Glomerular visceral epithelial cell (primary cell): ENCODE data around the gene MUC21.
"Not testable (repeated sequence)": the region's sequence is repeated elsewhere in the genome, so short reads cannot be mapped to it uniquely, and the experiment has no call there.

ENCODE experiments used
- DNase-seq: peaks from one replicate; pipeline ENCODE4 v3.0.0-alpha.2; 2016; ENCODE audit errors: extremely low spot score

Gene MUC21

DNA sequence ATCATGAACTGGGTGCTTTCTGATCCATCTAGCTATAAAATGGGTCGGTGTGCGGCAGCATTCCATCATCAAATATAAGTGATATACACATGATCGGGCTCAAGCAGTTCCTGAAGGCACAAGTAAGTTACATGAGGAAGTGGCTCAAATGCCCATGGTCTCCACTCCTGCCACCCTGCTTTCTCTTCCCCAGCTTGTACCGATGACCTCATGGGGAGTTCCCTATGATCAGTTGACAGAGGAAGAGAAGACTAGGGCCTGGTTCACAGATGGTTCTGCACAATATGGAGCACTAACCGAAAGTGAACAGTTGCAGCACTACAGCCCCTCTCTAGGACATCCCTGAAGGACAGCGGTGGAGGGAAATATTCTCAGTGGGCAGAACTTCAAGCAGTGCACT, 14.3 kb upstream of the MUC21 start:
- DNase-seq: not testable (repeated sequence)

DNA sequence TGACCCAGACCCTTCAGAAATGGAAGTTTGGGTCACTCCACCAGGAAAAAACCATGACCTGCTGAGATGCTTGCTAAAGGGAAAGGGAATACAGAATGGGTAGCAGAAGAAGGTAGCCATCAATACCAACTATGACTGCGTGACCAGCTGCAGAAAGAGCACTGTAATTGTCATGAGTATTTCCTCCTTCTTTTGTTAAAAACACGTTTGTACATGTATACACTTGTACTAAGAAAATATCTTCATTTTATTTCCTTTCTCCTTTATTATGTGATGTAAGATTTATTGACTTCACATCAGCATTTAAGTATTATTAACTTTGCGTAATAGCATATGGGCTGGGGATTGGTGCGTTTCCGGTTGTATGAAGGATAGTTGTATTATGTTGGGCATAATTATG, 12.6 kb upstream of the MUC21 start:
- DNase-seq: no peak

DNA sequence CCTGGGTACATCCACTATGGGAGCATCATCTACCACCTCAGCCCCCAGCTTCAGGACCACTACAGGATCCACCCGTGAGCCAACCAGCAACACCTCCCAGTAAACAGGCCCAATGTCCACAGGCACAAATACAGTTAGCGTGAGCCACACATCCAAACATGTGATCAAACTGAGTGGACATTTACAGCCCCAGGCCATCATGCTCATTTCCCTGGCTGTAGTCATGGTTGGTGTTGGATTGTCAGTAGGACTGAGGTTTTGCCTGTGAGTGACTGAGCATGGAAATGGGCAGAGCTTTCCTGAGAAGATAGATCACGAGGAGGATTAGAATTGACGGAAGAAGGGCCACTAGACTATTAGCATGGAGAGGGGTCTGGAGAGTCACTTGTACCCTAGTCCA, 10.7 kb upstream of the MUC21 start:
- DNase-seq: no peak

DNA sequence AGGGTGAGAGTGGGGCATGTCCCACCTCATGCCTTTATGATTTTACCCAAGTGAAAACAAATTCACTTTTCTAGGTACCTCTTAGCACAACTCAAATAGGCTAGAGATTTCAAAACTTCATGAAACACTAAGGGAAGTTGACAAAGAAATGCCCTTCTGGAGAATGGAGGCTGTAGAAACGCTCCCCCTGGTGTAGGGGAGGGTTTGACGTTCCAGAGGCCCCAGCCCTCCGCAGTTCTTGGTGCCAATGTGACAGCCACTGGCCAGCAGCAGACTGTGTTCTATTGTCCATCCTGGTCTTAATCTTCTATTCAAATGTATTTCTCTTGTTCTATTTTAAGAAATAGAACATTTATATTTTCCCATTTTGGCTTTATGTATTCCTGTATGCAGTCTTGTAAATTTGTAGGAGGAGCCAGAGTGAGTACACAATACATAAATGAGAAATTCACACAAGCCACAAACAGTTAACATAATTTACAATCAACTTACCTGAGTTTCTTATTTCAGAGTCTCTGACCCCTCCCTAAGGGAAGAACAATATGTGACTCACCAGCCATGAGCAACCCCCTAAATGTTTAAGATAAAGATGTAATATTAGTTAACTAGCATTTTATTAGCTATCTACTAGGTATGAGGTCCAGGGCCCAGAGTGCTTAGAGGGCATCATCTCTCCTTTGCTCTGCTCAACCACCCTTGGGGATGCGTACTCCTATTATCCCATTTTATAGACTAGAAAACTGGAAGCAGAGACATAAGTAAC, 8.8 kb upstream of the MUC21 start:
- DNase-seq: no peak

DNA sequence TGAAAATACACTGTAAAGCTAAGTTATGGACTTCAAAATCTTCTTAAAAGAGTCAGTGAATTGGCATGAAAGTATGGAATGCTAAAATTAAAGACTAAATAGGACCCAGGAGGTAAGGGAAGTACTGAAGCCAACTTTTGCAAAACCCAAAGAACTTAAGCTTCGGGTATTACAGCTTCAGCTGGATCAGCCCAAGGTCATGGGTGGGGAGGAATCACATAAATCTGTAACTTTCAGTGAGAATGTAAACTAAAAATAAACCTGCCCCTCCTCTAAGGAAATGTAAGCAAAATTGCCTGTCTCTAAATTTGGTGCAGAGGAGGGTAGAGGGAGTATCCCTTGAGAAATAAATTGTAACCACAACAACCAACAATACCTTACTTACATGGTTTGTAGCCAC, 4.4 kb upstream of the MUC21 start:
- no peak for DNase-seq

DNA sequence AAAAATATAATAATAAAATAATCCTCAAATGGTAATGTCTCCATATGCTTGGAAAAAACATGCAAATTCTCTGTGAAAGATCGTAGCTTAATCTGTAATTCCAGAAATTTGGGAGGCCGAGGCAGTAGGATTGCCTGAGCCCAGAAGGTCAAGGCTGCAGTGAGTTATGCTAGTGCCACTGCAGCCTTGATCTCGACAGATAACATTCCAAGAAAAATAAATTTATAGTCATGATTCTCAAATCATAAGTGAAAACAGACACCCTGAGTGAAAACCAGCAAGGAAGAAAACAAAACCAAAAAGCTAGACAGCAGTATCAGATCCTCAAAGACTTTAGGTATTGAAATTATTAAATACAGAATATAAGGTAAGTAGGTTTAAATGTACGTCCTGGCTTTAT, 3.8 kb upstream of the MUC21 start:
- DNase-seq: no peak

DNA sequence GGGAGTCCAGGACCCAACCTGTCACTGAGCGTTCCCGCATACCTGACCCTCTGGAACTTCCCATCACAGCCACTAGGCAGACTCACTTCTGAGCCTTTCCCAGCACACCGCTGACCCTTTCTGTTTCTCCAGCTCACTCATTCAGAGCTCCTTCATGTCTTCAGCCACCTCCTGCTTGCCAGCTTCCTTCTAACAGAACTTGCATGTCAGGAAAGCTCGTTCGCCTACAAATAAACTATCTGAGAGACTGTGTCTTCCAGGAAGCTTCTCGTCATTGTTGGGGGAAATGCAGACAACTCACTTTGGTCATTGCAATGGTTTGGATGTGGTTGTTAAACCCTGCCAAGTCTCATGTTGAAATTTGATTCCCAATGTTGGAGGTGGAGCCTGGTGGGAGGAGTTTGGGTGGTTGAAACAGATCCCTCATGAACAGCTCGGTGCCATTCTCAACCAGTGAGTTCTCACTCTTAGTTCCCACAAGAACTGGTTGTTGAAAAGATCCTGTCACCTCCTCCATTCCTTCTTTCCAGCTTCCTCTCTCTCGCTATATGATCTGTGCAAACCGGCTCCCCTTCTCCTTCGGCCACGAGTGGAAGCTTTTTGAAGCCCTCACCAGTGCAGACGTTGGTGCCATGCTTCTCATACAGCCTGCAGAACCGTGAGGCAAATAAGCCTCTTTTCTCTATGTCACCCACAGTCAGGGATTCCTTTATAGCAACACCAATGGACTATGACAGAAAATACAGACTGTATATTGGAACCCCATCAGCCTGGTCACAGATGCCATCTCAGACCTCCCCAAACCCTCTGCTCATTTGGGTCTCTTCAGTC, 1.4 kb upstream of the MUC21 start:
- peak; percentile 59 for DNase-seq

DNA sequence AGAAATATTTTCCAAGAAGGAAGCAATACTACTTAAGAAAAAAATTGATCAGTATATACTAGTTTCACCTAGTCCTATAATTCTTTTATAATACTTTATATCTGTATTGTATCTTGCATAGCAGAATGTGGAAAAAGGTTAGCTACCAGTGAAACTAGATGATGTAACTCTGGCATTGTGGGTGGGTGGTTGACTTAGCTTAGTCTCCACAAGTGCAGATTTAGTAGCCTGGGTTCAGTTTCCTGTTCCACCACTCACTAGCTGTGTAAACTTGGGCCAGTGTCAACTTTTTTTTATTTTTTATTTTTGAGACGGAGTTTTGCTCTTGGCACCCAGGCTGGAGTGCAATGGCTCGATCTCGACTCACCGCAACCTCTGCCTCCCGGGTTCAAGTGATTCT, 2.0 kb downstream of the MUC21 start:
- DNase-seq: no peak

DNA sequence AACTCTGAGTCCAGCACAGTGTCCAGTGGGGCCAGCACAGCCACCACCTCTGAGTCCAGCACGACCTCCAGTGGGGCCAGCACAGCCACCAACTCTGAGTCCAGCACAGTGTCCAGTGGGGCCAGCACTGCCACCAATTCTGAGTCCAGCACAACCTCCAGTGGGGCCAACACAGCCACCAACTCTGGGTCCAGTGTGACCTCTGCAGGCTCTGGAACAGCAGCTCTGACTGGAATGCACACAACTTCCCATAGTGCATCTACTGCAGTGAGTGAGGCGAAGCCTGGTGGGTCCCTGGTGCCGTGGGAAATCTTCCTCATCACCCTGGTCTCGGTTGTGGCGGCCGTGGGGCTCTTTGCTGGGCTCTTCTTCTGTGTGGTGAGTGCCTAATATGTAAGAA, 3.8 kb downstream of the MUC21 start:
- no peak for DNase-seq

DNA sequence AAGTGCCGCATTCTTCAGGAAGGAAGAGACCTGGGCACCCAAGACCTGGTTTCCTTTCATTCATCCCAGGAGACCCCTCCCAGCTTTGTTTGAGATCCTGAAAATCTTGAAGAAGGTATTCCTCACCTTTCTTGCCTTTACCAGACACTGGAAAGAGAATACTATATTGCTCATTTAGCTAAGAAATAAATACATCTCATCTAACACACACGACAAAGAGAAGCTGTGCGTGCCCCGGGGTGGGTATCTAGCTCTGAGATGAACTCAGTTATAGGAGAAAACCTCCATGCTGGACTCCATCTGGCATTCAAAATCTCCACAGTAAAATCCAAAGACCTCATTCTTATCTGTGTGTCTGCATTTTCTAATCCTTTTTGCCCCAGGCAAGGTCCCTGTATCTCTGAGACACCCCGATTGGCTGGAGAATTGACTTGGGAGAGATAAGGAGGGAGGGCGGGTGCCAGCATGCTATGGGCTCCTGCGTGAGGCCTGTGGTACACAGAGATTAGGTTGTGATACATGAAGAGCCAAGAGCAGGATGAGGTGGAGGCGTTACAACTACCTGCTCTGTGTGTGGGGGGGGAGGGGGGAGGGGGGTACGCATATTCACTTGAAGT, 4.8 kb downstream of the MUC21 start:
- DNase-seq: no peak

DNA sequence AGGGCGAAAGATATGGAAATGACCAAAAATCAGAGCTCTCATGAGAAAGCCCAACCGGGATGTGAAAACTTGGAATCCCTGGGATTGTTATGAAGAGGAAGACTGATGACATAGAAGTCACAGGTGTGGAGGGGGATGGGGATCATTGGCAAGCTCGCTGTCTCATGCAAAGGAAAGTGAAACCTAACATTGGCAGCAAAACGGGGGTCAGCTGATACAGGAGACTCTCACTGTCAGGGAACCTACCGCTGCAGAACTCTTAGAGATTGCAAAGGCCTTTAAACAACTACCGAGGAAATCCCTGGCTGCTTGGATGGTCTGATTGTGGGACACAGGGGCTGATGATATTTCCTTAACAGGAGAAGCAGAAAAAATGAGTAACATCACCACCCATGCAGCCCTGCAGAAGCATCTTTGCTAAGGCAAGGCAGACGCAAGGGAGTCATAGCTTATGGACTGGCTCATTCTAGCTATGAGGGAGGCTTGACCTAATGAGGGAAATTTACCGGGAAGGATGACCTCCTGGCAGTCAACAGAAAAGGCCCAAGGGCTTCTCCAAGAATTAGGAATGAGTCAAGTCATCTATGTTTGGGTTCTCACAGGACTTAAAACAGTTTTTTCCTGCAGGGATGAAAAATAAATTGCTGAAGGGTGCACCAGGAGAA, 7.0 kb downstream of the MUC21 start:
- no peak for DNase-seq

DNA sequence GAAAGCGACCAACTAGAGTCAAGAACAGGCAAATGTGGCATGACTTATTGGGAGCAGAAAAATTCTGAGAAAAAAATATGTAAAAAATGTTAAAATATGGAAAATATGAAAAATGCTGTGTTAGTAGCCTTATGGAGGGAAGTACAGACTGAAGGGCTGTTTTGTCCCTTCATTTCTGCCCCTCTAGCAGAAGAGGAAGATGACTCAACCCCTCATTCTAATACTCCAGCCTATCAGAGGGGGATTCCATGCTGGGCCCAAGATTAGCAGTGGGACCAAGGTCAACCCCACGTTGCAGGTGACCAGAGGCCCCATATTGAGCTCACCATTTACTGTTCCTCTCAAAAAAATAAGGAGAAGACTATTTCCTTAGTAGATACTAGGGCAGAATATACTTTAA, 8.4 kb downstream of the MUC21 start:
- DNase-seq: no peak

DNA sequence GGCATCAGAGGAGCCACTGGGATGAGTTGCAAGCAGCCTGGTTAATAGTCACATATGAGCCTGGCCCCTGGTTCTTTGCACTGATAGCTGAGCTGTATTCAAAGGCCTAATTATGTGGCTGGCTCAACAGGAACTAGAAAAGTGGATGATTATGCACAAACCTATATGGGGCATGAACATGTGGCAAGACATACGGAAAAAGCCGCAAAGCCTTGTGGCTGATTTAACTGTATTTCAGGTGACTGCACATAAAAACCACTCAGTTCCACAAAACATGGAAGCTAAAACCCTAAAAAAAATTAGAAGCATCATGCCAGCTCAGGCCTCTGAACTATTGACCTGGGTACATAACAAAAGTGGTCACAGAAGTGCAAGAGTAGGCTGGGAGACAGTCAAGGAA, 13.8 kb downstream of the MUC21 start:
- DNase-seq: no peak

DNA sequence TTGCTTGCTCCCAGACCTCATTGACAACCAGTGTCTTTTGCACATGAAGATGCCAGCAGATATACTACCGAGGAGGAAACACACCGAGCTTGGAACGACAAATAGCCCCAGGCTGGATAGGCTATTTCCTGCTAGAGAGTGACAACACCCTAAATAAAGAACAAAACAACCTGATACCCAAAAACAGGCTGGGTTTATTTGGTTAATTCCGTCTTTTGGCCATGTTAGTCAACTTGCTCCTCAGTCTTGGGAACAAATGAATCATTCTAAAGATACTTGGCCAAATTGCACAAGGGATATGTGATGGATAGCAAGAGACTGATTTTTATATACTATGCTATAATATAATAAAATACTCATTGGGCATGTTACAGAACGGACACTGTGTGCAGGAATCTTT, 15.3 kb downstream of the MUC21 start:
- no peak for DNase-seq

DNA sequence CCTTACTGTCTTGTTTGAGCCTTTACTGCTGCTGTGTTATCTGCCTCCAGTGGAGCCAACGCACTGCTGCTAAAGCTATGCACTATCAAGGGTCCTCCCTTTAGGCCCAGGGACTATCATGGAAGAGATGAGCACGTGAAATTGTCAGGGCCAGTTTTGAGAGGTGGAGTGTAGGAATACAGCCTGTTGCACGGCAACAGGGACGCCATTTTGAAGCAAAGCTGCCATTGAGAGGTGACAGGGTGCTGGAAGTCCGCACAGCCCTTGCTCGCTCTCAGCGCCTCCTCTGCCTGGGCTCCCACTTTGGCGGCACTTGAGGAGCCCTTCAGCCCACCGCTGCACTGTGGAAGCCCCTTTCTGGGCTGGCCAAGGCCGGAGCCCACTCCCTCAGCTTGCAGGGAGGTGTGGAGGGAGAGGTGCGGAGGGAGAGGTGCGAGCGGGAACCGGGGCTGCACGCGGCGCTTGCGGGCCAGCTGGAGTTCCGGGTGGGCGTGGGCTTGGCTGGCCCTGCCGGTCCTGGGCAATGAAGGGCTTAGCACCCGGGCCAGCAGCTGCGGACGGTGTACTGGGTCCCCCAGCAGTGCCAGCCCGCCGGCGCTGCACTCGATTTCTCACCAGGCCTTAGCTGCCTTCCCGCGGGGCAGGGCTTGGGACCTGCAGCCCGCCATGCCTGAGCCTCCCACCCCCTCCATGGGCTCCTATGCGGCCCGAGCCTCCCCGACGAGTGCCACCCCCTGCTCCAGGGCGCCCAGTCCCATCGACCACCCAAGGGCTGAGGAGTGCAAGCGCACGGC, 16.7 kb downstream of the MUC21 start:
- not testable (repeated sequence) for DNase-seq

DNA sequence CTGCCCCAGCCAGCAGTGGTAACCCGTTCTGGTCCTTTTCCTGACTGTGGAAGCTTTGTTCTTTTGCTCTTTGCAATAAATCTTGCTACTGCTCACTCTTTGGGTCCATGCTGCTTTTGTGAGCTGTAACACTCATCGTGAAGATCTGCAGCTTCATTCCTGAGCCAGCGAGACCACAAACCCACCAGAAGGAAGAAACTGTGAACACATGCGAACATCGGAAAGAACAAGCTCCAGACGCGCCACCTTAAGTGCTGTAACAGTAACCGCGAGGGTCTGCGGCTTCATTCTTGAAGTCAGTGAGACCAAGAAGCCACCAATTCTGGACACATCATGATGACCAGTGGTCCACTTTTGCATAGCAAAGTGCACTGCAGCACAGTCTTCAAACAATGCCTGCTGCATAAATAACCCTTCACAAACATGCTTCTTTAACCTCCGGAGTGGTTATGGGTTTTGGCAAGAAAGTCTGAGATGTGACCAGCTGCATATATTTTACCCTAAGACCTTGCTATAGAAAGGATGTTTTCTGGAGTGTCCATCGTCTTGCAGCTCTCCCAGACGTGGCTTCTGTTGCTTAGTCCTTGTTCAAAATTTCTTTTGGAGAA, 17.9 kb downstream of the MUC21 start:
- no peak for DNase-seq

DNA sequence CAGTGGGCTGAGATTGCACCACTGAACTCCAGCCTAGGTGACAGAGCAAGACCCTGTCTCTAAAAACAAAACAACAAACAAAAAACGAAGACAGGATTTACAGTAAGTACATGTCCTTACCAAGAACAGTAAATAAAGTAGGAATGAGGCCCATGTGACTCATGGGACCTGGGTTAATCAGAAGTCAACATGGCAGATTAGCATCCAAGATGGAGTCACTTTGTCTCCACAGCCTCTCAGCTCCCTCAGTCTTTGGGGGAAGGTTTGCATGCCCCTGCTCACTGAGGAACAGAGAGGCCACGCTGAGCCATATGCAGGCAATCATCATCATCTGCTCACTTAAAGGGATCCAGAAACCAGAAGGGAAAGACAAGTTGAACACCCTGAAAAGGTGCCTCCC, 19.0 kb downstream of the MUC21 start:
- DNase-seq: no peak

DNA sequence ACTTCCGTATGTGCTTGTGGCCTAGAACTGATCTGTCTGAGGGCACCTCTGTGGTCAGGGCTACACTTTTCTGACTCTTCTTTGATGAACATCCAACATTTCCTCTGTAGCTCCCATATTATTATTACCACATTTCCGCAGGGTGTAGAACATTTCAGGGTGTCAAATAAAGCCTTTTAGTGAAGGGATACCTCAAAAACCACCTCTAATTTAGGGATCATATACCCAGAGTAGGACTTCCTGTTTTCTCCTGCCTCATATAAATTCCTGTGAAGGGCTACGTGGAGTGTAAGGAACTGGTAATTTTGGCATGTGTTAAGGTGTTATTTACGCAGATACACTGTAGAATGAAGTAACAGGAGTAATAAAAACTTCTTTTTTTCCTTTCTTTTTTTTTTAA, 21.3 kb downstream of the MUC21 start:
- no peak for DNase-seq

DNA sequence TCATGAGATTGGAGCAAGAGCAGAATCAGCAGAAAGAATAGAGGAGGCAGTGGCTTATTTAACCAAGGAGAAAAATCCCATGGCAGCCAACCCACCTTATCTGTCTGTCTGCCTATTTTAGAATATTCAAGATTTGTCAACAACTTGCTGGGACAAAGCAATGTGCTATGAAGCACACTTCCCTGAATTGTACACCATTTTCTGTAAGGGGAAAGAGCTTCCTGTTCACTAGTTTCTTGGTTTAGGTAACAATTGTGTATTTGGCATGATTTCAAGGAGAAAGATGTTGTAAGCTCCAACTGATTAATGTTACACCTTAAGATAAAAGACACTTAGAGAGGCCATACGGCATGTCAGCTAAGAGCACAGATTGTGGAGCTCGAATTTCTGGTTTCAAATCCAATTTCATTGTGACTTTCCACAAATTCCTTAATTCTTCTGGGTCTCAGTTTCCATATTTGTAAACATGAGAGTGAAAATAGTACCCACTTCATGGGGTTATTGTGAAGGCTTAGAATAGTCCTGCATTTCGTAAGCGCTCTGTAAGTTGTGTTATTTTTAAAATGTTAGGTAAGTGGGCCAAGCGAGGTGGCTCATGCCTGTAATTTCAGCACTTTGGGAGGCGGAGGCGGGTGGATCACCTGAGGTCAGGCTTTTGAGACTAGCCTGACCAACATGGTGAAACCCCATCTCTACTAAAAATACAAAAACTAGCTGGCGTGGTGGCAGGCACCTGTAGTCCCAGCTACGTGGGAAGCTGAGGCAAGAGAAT, 21.9 kb downstream of the MUC21 start:
- DNase-seq: no peak

DNA sequence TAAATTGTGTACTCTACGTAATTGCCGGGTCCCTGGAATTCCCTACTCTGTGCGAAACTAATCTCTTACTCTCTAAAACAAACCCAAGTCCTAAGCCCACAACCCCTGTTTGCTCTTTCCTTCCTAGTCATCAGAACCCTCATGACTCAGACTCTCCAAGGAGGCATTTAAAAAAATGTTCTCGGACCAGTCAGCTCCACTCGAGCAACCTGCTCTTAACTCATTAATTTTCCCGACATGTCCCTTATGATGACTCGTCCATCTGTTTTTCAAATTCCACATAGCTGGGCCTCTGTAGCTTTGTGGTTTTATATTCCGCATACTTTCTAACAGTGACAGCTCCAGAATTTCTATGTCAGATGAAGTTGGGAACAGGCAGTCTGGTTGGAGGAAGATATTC, 24.2 kb downstream of the MUC21 start:
- peak; percentile 94 for DNase-seq
